Measurements from ENCODE around the gene TMC4.

TMC4 gene

GRCh38 chr19:54152267-54152666 is 20.7 kb downstream of the TMC4 start:
- no peak for DNase-seq

GRCh38 chr19:54151362-54152035 is 21.5 kb downstream of the TMC4 start:
- DNase-seq = no peak

- DNase-seq = no peak
Measured at GRCh38 chr19:54149021-54149812, 23.7 kb downstream of the TMC4 start.

- no peak for DNase-seq
Measured at GRCh38 chr19:54148158-54148557, 24.8 kb downstream of the TMC4 start.

- DNase-seq = no peak
Measured at GRCh38 chr19:54147676-54148075, 25.3 kb downstream of the TMC4 start.

GRCh38 chr19:54145541-54146158 is 27.3 kb downstream of the TMC4 start:
- DNase-seq = no peak

- no peak for DNase-seq
Measured at GRCh38 chr19:54142166-54142780, 30.7 kb downstream of the TMC4 start.

GRCh38 chr19:54141356-54141755 is 31.6 kb downstream of the TMC4 start:
- DNase-seq = no peak

- DNase-seq = no peak
Measured at GRCh38 chr19:54138489-54139256, 34.3 kb downstream of the TMC4 start.

- no peak for DNase-seq
Measured at GRCh38 chr19:54137699-54138488, 35.1 kb downstream of the TMC4 start, which contains the start of gene CNOT3. CNOT3 (plus strand) TSS chr19:54137762; CDS start chr19:54142979, 5,217 bp downstream.

- peak; percentile 100 for DNase-seq
Measured at GRCh38 chr19:54136864-54137698, 35.9 kb downstream of the TMC4 start.

GRCh38 chr19:54136086-54136863 is 36.7 kb downstream of the TMC4 start:
- DNase-seq = no peak

- DNase-seq = no peak
Measured at GRCh38 chr19:54133957-54134590, 38.9 kb downstream of the TMC4 start.

- DNase-seq = no peak
Measured at GRCh38 chr19:54133312-54133956, 39.5 kb downstream of the TMC4 start.

- no peak for DNase-seq
Measured at GRCh38 chr19:54129617-54129996, 43.4 kb downstream of the TMC4 start.

GRCh38 chr19:54128796-54129616 is 44.0 kb downstream of the TMC4 start:
- DNase-seq = no peak

GRCh38 chr19:54128441-54128725 is 44.6 kb downstream of the TMC4 start:
- no peak for DNase-seq
